ENCODE data around the gene FADS3. TPM values are rescaled to one million over a fixed set of nuclear protein-coding genes. Genes with fewer than 3 reads are reported as not detected.

FADS3 gene
- total and polyA plus RNA-seq, 2 of the 13 experiments (the other 11 are each of a cell fraction or from before 2014, with no cell fraction given): 13.4 to 23.2 TPM

DNA sequence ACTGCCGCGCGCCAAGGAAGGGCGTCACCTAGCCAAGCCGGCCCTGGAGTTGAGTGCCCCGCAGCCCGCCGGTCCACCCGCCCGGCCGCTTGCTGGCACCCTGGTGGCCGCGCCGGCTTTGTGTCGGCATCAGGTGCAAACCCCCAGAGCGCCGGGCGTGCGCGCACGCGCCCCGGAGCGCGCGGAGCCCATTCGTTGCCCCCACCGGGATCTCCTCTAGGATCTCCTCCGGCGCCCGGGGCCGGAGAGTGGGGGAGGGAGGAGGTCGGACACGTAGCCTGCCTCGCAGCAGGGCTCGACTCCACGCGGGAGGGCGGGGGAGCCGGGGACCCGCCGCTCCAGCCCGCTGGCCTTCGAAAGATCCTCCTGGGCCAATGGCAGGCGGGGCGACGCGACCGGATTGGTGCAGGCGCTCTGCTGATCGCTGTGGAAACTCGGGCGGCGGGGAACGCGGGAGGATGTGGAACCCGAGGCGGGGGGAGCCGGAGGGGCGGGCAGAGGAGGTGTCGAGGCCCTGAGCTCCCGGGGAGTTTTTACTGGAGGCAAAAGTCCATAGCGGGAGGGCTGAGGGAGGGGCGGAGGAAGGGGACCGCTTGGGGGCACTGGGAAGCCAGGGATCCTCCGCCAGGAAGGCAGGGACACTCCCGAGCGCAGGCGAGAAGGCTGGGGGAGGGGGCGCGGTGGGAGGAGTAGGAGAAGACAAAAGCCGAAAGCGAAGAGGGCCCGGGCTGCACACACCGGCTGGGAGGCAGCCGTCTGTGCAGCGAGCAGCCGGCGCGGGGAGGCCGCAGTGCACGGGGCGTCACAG lies 63.6 kb downstream of the FADS3 start, which contains the start of gene FADS2 (continued):
- TF ChIP-seq, protein P1, sequence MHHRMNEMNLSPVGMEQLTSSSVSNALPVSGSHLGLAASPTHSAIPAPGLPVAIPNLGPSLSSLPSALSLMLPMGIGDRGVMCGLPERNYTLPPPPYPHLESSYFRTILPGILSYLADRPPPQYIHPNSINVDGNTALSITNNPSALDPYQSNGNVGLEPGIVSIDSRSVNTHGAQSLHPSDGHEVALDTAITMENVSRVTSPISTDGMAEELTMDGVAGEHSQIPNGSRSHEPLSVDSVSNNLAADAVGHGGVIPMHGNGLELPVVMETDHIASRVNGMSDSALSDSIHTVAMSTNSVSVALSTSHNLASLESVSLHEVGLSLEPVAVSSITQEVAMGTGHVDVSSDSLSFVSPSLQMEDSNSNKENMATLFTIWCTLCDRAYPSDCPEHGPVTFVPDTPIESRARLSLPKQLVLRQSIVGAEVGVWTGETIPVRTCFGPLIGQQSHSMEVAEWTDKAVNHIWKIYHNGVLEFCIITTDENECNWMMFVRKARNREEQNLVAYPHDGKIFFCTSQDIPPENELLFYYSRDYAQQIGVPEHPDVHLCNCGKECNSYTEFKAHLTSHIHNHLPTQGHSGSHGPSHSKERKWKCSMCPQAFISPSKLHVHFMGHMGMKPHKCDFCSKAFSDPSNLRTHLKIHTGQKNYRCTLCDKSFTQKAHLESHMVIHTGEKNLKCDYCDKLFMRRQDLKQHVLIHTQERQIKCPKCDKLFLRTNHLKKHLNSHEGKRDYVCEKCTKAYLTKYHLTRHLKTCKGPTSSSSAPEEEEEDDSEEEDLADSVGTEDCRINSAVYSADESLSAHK (CRISPR knock-in tag; IDR thresholded peaks at IDR 0.05; ENCODE audit: borderline replicate concordance): no peak; the same call in 1 of the 2 replicates
- no peak for TF ChIP-seq CCAR2 (optimal IDR thresholded peaks at IDR 0.05; ENCODE audit: low read depth, low read length)
- no peak for TF ChIP-seq NCOR1 (IDR thresholded peaks at IDR 0.05; ENCODE audit: borderline replicate concordance, low read length)
- TF ChIP-seq ZNF260 (CRISPR knock-in tag; IDR thresholded peaks at IDR 0.05; ENCODE audit: borderline replicate concordance, low read depth): no peak
- TF ChIP-seq, protein P2, sequence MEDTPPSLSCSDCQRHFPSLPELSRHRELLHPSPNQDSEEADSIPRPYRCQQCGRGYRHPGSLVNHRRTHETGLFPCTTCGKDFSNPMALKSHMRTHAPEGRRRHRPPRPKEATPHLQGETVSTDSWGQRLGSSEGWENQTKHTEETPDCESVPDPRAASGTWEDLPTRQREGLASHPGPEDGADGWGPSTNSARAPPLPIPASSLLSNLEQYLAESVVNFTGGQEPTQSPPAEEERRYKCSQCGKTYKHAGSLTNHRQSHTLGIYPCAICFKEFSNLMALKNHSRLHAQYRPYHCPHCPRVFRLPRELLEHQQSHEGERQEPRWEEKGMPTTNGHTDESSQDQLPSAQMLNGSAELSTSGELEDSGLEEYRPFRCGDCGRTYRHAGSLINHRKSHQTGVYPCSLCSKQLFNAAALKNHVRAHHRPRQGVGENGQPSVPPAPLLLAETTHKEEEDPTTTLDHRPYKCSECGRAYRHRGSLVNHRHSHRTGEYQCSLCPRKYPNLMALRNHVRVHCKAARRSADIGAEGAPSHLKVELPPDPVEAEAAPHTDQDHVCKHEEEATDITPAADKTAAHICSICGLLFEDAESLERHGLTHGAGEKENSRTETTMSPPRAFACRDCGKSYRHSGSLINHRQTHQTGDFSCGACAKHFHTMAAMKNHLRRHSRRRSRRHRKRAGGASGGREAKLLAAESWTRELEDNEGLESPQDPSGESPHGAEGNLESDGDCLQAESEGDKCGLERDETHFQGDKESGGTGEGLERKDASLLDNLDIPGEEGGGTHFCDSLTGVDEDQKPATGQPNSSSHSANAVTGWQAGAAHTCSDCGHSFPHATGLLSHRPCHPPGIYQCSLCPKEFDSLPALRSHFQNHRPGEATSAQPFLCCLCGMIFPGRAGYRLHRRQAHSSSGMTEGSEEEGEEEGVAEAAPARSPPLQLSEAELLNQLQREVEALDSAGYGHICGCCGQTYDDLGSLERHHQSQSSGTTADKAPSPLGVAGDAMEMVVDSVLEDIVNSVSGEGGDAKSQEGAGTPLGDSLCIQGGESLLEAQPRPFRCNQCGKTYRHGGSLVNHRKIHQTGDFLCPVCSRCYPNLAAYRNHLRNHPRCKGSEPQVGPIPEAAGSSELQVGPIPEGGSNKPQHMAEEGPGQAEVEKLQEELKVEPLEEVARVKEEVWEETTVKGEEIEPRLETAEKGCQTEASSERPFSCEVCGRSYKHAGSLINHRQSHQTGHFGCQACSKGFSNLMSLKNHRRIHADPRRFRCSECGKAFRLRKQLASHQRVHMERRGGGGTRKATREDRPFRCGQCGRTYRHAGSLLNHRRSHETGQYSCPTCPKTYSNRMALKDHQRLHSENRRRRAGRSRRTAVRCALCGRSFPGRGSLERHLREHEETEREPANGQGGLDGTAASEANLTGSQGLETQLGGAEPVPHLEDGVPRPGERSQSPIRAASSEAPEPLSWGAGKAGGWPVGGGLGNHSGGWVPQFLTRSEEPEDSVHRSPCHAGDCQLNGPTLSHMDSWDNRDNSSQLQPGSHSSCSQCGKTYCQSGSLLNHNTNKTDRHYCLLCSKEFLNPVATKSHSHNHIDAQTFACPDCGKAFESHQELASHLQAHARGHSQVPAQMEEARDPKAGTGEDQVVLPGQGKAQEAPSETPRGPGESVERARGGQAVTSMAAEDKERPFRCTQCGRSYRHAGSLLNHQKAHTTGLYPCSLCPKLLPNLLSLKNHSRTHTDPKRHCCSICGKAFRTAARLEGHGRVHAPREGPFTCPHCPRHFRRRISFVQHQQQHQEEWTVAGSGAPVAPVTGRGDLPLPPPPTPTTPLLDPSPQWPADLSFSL (CRISPR knock-in tag; IDR thresholded peaks at IDR 0.05): no peak
- TF ChIP-seq, protein P3, sequence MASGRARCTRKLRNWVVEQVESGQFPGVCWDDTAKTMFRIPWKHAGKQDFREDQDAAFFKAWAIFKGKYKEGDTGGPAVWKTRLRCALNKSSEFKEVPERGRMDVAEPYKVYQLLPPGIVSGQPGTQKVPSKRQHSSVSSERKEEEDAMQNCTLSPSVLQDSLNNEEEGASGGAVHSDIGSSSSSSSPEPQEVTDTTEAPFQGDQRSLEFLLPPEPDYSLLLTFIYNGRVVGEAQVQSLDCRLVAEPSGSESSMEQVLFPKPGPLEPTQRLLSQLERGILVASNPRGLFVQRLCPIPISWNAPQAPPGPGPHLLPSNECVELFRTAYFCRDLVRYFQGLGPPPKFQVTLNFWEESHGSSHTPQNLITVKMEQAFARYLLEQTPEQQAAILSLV (CRISPR knock-in tag; IDR thresholded peaks at IDR 0.05; ENCODE audit: borderline replicate concordance): peak; percentile 44; the same call in 1 of the 2 replicates
- TF ChIP-seq ATF7-NPFF (CRISPR knock-in tag; IDR thresholded peaks at IDR 0.05; ENCODE audit: low read depth): 0 out of 2 replicates have a peak, but pooled peaks have one; percentile 60
- TF ChIP-seq, protein P4, sequence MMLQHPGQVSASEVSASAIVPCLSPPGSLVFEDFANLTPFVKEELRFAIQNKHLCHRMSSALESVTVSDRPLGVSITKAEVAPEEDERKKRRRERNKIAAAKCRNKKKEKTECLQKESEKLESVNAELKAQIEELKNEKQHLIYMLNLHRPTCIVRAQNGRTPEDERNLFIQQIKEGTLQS (CRISPR knock-in tag; IDR thresholded peaks at IDR 0.05): no peak; the same call in 1 of the 2 replicates
- no peak for TF ChIP-seq ARNT2 (CRISPR knock-in tag; IDR thresholded peaks at IDR 0.05; ENCODE audit: low read depth)
- TF ChIP-seq TEAD3 (CRISPR knock-in tag; optimal IDR thresholded peaks at IDR 0.05; ENCODE audit: borderline replicate concordance): no peak
- TF ChIP-seq, protein P5, sequence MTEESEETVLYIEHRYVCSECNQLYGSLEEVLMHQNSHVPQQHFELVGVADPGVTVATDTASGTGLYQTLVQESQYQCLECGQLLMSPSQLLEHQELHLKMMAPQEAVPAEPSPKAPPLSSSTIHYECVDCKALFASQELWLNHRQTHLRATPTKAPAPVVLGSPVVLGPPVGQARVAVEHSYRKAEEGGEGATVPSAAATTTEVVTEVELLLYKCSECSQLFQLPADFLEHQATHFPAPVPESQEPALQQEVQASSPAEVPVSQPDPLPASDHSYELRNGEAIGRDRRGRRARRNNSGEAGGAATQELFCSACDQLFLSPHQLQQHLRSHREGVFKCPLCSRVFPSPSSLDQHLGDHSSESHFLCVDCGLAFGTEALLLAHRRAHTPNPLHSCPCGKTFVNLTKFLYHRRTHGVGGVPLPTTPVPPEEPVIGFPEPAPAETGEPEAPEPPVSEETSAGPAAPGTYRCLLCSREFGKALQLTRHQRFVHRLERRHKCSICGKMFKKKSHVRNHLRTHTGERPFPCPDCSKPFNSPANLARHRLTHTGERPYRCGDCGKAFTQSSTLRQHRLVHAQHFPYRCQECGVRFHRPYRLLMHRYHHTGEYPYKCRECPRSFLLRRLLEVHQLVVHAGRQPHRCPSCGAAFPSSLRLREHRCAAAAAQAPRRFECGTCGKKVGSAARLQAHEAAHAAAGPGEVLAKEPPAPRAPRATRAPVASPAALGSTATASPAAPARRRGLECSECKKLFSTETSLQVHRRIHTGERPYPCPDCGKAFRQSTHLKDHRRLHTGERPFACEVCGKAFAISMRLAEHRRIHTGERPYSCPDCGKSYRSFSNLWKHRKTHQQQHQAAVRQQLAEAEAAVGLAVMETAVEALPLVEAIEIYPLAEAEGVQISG (CRISPR knock-in tag; IDR thresholded peaks at IDR 0.05): 0 out of 2 replicates have a peak, but pooled peaks have one; percentile 3
- TF ChIP-seq ETV6 (CRISPR knock-in tag; conservative IDR thresholded peaks at IDR 0.05): no peak
- no peak for TF ChIP-seq XBP1 (CRISPR knock-in tag; IDR thresholded peaks at IDR 0.05)
- no peak for TF ChIP-seq ZNF205 (CRISPR knock-in tag; IDR thresholded peaks at IDR 0.05)
- no peak for TF ChIP-seq SCMH1 (CRISPR knock-in tag; IDR thresholded peaks at IDR 0.05; ENCODE audit: borderline replicate concordance)
